ENCODE data around the gene LHFPL3.

- TF ChIP-seq, protein P1, sequence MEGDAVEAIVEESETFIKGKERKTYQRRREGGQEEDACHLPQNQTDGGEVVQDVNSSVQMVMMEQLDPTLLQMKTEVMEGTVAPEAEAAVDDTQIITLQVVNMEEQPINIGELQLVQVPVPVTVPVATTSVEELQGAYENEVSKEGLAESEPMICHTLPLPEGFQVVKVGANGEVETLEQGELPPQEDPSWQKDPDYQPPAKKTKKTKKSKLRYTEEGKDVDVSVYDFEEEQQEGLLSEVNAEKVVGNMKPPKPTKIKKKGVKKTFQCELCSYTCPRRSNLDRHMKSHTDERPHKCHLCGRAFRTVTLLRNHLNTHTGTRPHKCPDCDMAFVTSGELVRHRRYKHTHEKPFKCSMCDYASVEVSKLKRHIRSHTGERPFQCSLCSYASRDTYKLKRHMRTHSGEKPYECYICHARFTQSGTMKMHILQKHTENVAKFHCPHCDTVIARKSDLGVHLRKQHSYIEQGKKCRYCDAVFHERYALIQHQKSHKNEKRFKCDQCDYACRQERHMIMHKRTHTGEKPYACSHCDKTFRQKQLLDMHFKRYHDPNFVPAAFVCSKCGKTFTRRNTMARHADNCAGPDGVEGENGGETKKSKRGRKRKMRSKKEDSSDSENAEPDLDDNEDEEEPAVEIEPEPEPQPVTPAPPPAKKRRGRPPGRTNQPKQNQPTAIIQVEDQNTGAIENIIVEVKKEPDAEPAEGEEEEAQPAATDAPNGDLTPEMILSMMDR (IDR thresholded peaks at IDR 0.05), result no peak
- TF ChIP-seq, protein P2, sequence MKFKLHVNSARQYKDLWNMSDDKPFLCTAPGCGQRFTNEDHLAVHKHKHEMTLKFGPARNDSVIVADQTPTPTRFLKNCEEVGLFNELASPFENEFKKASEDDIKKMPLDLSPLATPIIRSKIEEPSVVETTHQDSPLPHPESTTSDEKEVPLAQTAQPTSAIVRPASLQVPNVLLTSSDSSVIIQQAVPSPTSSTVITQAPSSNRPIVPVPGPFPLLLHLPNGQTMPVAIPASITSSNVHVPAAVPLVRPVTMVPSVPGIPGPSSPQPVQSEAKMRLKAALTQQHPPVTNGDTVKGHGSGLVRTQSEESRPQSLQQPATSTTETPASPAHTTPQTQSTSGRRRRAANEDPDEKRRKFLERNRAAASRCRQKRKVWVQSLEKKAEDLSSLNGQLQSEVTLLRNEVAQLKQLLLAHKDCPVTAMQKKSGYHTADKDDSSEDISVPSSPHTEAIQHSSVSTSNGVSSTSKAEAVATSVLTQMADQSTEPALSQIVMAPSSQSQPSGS (CRISPR knock-in tag; IDR thresholded peaks at IDR 0.05; ENCODE audit: borderline replicate concordance, low read depth), result no peak
- TF ChIP-seq CBFB (CRISPR knock-in tag; IDR thresholded peaks at IDR 0.05; ENCODE audit: low read depth) (no peak), ATF6 (CRISPR knock-in tag; IDR thresholded peaks at IDR 0.05) (no peak), JUN (CRISPR knock-in tag; IDR thresholded peaks at IDR 0.05) (no peak), ATF3 (CRISPR knock-in tag; conservative IDR thresholded peaks at IDR 0.05) (no peak), MAX (CRISPR knock-in tag; IDR thresholded peaks at IDR 0.05) (no peak), CDX4 (CRISPR knock-in tag; IDR thresholded peaks at IDR 0.05; ENCODE audit: borderline replicate concordance) (no peak), AR (CRISPR knock-in tag; IDR thresholded peaks at IDR 0.05) (no peak), USF2 (CRISPR knock-in tag; IDR thresholded peaks at IDR 0.05) (no peak), SP1 (CRISPR knock-in tag; conservative IDR thresholded peaks at IDR 0.05) (no peak), TEAD4 (CRISPR knock-in tag; IDR thresholded peaks at IDR 0.05) (no peak)
- TF ChIP-seq, protein P3, sequence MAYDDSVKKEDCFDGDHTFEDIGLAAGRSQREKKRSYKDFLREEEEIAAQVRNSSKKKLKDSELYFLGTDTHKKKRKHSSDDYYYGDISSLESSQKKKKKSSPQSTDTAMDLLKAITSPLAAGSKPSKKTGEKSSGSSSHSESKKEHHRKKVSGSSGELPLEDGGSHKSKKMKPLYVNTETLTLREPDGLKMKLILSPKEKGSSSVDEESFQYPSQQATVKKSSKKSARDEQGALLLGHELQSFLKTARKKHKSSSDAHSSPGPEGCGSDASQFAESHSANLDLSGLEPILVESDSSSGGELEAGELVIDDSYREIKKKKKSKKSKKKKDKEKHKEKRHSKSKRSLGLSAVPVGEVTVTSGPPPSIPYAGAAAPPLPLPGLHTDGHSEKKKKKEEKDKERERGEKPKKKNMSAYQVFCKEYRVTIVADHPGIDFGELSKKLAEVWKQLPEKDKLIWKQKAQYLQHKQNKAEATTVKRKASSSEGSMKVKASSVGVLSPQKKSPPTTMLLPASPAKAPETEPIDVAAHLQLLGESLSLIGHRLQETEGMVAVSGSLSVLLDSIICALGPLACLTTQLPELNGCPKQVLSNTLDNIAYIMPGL (CRISPR knock-in tag; IDR thresholded peaks at IDR 0.05), result no peak
Measured at GRCh38 chr7:104640506-104640905, 312.1 kb downstream of the LHFPL3 start.

Data from WTC11 (cell line).